T-helper 2 cell treated with Interferon-gamma antibody and Interleukin-4, amounts not matched to agents 5 μg/mL and 100 μg/mL, for 36 hours (primary cell): ENCODE data around the gene VPS37B.
"Not testable (repeated sequence)": the region's sequence is repeated elsewhere in the genome, so short reads cannot be mapped to it uniquely, and the experiment has no call there.

Source experiments
- DNase-seq: peaks from one replicate; pipeline ENCODE4 v3.0.0; 2021; ENCODE audit warnings: low spot score
- H3K27ac Mint-ChIP-seq: one replicate; pipeline ENCODE4 v1.8.0; 2021; ENCODE audit warnings: mild to moderate bottlenecking, mixed read lengths
- H3K27me3 Mint-ChIP-seq: one replicate; pipeline ENCODE4 v1.8.0; 2021; ENCODE audit warnings: low read depth, mixed read lengths
- H3K36me3 Mint-ChIP-seq: one replicate; pipeline ENCODE4 v1.8.0; 2021; ENCODE audit warnings: low read depth, mixed read lengths
- H3K4me1 Mint-ChIP-seq: one replicate; pipeline ENCODE4 v1.8.0; 2021; ENCODE audit warnings: low read depth, mixed read lengths
- H3K4me3 Mint-ChIP-seq: one replicate; pipeline ENCODE4 v1.8.0; 2022; ENCODE audit warnings: mild to moderate bottlenecking, moderate library complexity, mixed read lengths
- H3K9me3 Mint-ChIP-seq: one replicate; pipeline ENCODE4 v1.8.0; 2021; ENCODE audit warnings: mixed read lengths

VPS37B gene

DNA sequence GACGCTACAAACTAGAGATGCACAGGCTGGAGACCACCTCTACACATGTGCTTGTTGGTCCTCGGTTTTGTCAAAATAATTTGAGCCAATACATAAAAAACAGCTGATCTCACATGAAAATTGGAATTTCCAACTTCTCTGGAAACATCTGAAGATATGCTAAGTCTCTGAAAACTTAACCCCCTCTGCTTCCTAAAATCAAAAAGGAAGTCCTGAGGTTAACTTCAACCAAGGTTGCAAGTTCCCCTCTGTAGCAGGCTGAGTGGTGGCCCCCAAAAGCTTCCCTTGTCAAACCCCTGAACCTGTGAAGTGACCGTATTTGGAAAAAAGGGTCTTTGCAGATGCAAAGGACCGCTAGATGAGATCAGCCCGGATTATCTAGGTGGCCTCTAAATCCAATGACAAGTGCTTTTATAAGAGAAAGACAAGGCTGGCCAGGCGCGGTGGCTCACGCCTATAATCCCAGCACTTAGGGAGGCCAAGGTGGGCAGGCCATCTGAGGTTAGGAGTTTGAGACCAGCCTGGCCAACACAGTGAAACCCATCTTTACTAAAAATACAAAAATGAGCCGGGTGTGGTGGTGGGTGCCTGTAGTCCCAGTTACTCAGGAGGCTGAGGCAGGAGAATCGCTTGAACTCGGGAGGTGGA is 32.0 kb upstream of the VPS37B start:
- Mint-ChIP-seq H3K27me3 (no peaks in the 10 kb centered on the region), H3K4me1 (no peaks in the 10 kb centered on the region), H3K36me3 (no peaks in the 10 kb centered on the region), H3K27ac (no peak overlapping the region), H3K9me3 (no peaks in the 10 kb centered on the region), H3K4me3 (no peak overlapping the region)
- DNase-seq: no peak

DNA sequence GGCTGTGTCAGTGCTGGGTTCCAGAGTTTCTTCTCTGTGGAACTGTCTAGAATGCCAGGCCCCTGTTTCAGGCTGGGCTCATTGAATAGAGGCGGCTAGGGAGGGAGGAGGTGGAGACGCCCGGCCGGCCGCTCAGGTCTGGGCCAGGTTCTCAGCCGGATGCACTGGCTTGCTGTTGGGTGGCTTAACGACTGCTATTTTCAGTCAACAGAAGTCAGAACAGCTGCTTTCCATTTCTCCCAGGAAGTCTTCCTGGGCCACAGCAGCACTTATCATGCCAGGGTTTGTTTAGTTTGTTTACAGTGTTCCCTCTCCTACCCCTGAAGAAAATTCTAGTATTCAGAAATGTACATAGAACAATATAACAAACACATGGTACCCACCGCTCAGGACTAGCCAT is 26.0 kb upstream of the VPS37B start:
- Mint-ChIP-seq H3K4me1 (peaks cover 3% of the 10 kb centered on the region), H3K36me3 (no peaks in the 10 kb centered on the region), H3K4me3 (no peak overlapping the region), H3K27me3 (no peaks in the 10 kb centered on the region), H3K9me3 (no peaks in the 10 kb centered on the region), H3K27ac (no peak overlapping the region)
- DNase-seq: no peak

DNA sequence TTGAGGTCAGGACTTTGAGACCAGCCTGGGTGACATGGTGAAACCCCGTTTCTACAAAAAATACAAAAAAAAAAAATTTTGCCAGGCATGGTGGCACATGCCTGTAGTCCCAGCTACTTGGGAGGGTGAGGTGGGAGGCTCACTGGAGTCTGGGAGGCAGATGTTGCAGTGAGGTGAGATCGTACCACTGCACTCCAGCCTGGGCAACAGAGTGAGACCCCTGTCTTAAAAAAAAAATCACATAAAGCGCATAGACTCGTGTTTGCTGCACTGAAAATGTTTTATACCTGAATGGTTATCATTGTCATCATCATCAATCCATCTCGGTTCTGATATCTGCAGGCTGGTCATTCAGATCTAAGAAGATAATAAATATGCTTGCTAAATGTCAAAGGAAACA is 24.8 kb upstream of the VPS37B start:
- Mint-ChIP-seq H3K4me3 (no peak overlapping the region), H3K9me3 (no peaks in the 10 kb centered on the region), H3K27ac (no peak overlapping the region), H3K36me3 (no peaks in the 10 kb centered on the region), H3K4me1 (peaks cover 3% of the 10 kb centered on the region), H3K27me3 (no peaks in the 10 kb centered on the region)
- DNase-seq: no peak

DNA sequence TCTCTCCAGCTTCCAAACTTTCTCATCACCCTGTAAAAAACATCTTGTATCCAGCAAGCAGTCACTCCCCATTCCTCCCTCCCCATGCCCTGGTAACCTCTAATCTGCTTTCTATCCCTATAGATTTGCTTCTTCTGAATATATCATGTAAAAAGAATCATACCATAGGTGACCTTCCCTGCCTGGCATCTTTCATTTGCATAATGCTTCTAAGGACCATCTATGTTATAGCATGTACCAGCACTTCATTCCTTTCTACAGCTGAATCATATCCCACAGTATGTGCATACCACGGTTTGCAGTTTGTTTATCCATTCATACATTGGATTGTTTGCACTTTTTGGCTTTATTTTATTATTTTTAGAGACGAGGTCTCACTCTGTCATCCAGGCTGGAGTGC is 22.9 kb upstream of the VPS37B start:
- no peak overlapping the region for H3K4me3 Mint-ChIP-seq
- H3K36me3 Mint-ChIP-seq: no peaks in the 10 kb centered on the region
- no peak overlapping the region for H3K27ac Mint-ChIP-seq
- no peaks in the 10 kb centered on the region for H3K9me3 Mint-ChIP-seq
- H3K4me1 Mint-ChIP-seq: peaks cover 3% of the 10 kb centered on the region
- peaks cover 4% of the 10 kb centered on the region for H3K27me3 Mint-ChIP-seq
- no peak for DNase-seq

DNA sequence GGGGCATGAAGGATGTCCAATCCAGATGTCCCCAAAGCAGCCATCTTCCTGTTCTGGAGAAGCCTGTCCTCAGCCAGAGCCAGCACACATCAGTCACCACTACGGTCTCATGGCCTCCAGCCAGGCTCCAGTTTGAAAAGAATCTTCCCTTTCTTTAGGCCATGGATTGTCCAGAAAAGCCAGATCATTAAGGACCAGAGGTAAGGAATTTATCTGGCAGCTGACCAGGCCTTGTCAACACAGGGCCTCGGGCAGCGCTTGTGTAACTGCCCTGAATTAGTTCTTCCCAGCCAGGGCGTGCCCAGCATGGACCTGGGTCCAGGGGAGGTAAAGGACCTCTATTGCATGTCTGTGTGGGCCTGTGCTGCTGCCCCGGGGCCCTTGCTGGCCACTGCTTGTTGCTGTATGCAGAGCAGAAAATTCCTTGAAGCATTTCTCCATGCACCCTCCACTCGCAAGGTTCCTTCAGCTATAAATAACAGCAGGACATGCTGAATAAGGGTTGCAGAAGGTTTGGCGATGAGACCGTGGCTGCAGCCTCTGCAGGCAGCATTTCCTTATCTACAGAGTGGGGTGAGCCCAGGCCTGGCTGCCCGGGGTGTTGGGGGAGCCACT is 21.7 kb upstream of the VPS37B start:
- no peak overlapping the region for H3K27ac Mint-ChIP-seq

DNA sequence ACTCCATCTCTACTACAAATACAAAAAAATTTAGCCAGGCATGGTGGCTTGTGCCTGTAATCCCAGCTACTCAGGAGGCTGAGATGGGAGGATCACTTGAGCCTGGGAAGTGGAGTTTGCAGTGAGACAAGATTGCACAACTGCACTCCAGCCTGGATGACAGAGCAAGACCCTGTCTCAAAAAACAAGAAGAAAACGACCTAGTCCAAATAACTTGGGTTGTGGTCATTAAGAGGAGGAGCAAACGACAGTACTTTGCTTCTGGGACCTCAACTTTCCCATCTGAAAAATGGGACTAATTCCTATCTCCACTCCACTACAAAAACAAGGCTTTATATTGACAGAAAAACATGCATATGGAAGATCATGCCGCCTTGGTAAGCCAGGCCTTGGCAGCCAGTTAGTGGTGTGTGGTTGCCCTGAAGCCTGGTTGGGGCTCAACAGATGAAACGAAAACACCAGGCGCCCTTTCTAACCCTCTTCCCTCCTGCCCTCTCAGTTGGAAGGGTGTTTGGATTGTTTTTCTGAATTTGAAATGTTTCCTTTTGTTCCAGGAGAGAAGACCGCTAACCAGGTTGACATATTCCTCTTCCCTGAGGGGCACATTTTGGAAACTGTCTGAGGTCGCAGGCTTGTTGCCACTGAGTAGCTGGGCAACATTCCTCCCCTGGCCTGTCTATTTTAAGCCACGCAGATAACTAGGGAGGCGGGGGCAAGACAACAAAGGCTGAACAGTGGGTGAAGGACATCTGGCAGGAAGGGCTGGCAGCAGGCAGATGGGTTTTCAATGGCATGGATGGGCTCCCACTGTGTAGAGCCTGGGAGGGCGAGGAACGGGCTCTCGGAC is 13.7 kb upstream of the VPS37B start:
- Mint-ChIP-seq H3K36me3 (no peaks in the 10 kb centered on the region), H3K27me3 (peaks cover 15% of the 10 kb centered on the region), H3K27ac (no peak overlapping the region), H3K4me3 (no peak overlapping the region), H3K9me3 (no peaks in the 10 kb centered on the region), H3K4me1 (no peaks in the 10 kb centered on the region)
- DNase-seq: no peak

More for the DNA sequence above, 21.7 kb upstream of the VPS37B start:
- DNase-seq: no peak
- no peaks in the 10 kb centered on the region for H3K36me3 Mint-ChIP-seq
- peaks cover 3% of the 10 kb centered on the region for H3K4me1 Mint-ChIP-seq
- no peaks in the 10 kb centered on the region for H3K9me3 Mint-ChIP-seq
- H3K4me3 Mint-ChIP-seq: no peak overlapping the region
- H3K27me3 Mint-ChIP-seq: peaks cover 6% of the 10 kb centered on the region

DNA sequence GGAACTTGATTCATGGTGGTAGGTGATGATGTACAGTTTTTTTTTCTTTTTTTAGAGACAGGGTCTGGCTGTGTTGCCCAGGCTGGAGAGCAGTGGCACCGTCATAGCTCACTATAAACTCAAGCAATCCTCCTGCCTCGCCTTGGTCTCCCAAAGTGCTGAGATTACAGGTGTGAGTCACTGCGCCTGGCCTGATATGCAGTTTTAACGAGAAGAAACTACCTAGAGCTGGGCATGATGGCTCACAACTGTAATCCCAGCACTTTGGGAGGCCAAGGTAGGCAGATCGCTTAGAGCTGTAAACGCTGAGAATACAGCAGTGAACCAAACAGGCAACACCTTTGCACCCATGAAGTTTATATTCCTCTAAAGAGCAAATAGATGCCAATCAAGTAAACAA is 13.0 kb upstream of the VPS37B start:
- no peak overlapping the region for H3K4me3 Mint-ChIP-seq
- peaks cover 11% of the 10 kb centered on the region for H3K27me3 Mint-ChIP-seq
- DNase-seq: no peak
- no peaks in the 10 kb centered on the region for H3K4me1 Mint-ChIP-seq
- no peaks in the 10 kb centered on the region for H3K9me3 Mint-ChIP-seq
- no peak overlapping the region for H3K27ac Mint-ChIP-seq
- no peaks in the 10 kb centered on the region for H3K36me3 Mint-ChIP-seq

DNA sequence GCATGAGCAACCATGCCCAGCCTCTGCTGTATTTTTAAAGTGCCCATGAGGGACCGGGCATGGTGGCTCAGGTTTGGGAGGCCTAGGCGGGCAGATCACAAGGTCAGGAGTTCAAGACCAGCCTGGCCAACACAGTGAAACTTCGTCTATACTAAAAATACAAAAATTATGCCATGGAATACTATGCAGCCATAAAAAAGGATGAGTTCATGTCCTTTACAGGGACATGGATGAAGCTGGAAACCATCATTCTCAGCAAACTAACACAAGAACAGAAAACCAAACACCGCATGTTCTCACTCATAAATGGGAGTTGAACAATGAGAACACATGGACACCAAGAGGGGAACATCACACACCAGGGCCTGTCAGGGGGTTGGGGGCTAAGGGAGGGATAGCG is 9.3 kb upstream of the VPS37B start:
- not testable (repeated sequence) for H3K27me3 Mint-ChIP-seq, DNase-seq, H3K27ac Mint-ChIP-seq, H3K9me3 Mint-ChIP-seq, H3K4me3 Mint-ChIP-seq, H3K36me3 Mint-ChIP-seq
- H3K4me1 Mint-ChIP-seq: peaks cover 13% of the 10 kb centered on the region

DNA sequence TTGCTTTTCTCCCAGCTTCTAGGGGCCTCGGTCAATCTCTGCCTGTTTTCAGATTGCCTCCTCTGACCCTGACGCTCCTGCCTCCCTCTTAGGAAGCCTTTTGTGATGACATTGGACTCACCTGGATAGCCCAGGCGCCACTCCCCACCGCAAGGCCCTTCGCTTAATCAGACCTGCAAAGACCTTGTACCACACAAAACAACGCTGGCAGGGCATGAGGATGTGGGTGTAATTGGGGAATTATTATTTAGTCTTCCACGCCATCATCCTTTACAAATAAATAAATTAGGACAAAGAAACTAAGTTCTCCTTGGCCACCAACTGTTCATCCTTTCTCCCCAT is 7.7 kb upstream of the VPS37B start:
- Mint-ChIP-seq H3K27me3 (peaks cover 6% of the 10 kb centered on the region), H3K36me3 (no peaks in the 10 kb centered on the region), H3K9me3 (no peaks in the 10 kb centered on the region), H3K27ac (no peak overlapping the region), H3K4me3 (no peak overlapping the region), H3K4me1 (peaks cover 27% of the 10 kb centered on the region)
- no peak for DNase-seq

DNA sequence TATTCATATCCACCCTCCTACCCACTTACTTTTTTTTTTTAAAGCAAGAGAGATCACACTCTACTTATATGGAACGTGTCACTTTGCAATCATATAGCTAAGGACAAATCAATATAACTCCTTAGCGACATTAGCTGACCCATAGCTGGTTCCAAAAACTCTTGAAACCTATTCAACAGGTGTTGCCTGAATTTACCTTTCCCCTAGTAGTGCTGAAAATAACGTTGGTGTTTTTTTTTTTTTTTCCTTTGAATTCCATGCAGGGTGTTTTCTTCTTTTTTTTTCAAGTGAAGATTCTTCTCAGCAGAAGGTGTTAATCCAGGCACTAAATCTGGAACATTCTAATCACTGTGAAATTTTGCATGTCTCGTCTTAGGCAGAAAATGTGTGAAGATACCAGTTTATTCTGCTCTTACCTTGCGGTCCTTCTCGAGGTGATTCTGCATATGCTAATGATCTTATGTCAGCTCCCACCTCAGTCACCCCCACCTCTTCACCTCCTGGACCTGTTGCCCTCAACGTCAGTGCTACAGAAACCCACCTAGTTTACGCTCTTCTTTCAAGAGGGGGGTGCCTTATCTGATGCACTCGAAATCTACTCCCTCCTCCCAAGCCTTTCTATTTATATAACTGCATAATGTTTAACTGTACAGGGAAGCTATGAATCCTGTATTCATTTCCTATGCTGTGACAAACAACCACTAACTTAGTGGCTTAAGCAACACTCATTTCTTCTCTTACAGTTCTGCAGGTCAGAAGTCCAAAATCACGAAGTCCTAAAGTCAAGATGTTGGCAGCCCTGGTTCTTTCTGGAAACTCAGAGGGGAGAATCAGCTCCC is 7.1 kb upstream of the VPS37B start:
- Mint-ChIP-seq H3K4me3 (no peak overlapping the region), H3K4me1 (peaks cover 33% of the 10 kb centered on the region), H3K9me3 (no peaks in the 10 kb centered on the region), H3K27me3 (peaks cover 6% of the 10 kb centered on the region), H3K27ac (no peak overlapping the region), H3K36me3 (no peaks in the 10 kb centered on the region)
- DNase-seq: no peak

DNA sequence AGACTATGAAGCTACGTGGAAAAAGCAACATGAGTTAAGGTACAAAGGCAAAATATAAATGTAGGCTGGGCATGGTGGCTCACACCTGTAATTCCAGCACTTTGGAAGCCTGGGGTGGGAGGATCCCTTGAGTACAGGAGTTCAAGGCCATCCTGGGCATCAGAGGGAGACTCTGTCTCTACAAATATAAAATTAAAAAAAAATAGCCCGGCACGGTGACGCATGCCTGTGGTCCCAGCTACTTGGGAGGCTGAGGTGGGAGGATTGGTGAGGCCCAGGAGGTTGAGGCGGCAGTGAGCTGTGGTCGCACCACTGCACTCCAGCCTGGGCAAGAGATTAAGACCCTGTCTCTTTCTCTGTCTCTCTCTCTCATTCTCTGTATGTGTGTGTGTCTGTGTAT is 4.0 kb upstream of the VPS37B start:
- no peak overlapping the region for H3K4me3 Mint-ChIP-seq
- H3K4me1 Mint-ChIP-seq: peaks cover 54% of the 10 kb centered on the region
- peaks cover 11% of the 10 kb centered on the region for H3K36me3 Mint-ChIP-seq
- DNase-seq: no peak
- H3K27me3 Mint-ChIP-seq: peaks cover 13% of the 10 kb centered on the region
- H3K27ac Mint-ChIP-seq: peak overlapping the region; percentile 84
- H3K9me3 Mint-ChIP-seq: peaks cover 5% of the 10 kb centered on the region

DNA sequence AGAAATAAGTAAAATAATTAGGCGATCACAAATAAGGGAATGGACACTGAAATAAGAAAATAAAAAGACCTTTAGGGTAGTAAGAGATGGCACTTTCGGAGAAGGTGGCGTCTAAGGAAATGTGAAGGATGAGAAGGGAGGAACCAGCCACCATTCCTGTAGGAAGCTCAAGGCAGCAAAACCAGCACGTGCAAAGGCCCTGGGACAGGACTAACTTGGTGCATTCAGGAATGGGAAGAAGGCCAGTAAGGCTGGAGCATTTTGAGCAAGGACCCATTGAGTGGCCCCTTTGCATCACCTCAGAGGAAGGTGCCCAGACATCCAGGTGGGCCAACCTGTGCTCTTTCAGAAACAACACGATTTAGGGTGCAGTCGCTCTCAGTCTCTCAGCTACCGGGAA is 738 bp upstream of the VPS37B start:
- H3K4me3 Mint-ChIP-seq: peak overlapping the region; percentile 92
- H3K36me3 Mint-ChIP-seq: peaks cover 17% of the 10 kb centered on the region
- H3K9me3 Mint-ChIP-seq: peaks cover 5% of the 10 kb centered on the region
- peak overlapping the region; percentile 85 for H3K27ac Mint-ChIP-seq
- no peak for DNase-seq
- peaks cover 65% of the 10 kb centered on the region for H3K4me1 Mint-ChIP-seq
- H3K27me3 Mint-ChIP-seq: peaks cover 10% of the 10 kb centered on the region

DNA sequence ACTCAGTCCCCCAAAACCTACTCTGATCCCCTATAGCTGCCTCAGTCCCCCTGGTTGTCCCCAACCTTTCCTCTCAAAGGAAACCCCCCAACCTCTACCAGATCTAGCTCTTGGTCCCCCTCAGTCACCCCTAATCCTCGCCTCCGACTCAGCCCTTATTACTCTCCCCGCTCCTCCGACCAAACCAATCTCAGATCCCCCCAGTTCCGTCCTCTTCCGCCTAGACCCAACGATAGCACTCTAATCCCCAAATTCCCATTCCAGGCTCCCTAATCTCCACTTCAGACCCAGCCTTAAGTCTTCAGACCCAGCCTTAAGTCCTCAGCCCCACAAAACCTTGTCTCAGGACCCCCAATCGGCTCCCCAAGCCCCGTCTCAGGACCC is 612 bp downstream of the VPS37B start:
- peak overlapping the region; percentile 92 for H3K4me3 Mint-ChIP-seq
- no peak for DNase-seq
- peaks cover 5% of the 10 kb centered on the region for H3K9me3 Mint-ChIP-seq
- peaks cover 17% of the 10 kb centered on the region for H3K36me3 Mint-ChIP-seq
- peaks cover 15% of the 10 kb centered on the region for H3K27me3 Mint-ChIP-seq
- H3K4me1 Mint-ChIP-seq: peaks cover 59% of the 10 kb centered on the region
- peak overlapping the region; percentile 85 for H3K27ac Mint-ChIP-seq
